K562 (cell line): ENCODE results near the gene GFOD2. TPM values are rescaled to one million over a fixed set of nuclear protein-coding genes. Genes with fewer than 3 reads are reported as not detected.

Experiments
- BHLHE40 ChIP-seq: IDR thresholded peaks from 2 replicates; pipeline ENCODE4 v1.6.1; 2011; ENCODE audit warnings: low read length, improper control_type of control experiment
- CBX3 ChIP-seq, 2 experiments: IDR thresholded peaks; 1 replicate in 1 of 2; 2 replicates in 1 of 2; pipeline ENCODE4 v1.6.1; 2012; ENCODE audit warnings: inconsistent platforms in 2 of 2, low read length in 2 of 2, borderline replicate concordance in 1 of 2, control low read depth in 1 of 2
- CHD4 ChIP-seq: fragments of 200-600 bp; sonication (generic); IDR thresholded peaks from 3 replicates; pipeline ENCODE4 v1.6.1; 2012; ENCODE audit warnings: low read depth, mild to moderate bottlenecking, mixed read lengths, low read length, inconsistent platforms; ENCODE audit not compliant: insufficient read depth, insufficient replicate concordance, poor library complexity, severe bottlenecking
- ERF ChIP-seq: fragments of 450-650 bp; formaldehyde crosslinking; IDR thresholded peaks from 2 replicates; pipeline ENCODE4 v1.4.0; 2020; ENCODE audit warnings: mild to moderate bottlenecking, mixed read lengths
- ETS1 ChIP-seq: conservative IDR thresholded peaks from 2 replicates; pipeline ENCODE4 v1.6.1; 2011; ENCODE audit warnings: low read depth, mild to moderate bottlenecking, low read length; ENCODE audit not compliant: control insufficient read depth
- GATAD2B ChIP-seq: fragments of 450-650 bp; IDR thresholded peaks from 2 replicates; pipeline ENCODE4 v1.6.1; 2017; ENCODE audit warnings: mild to moderate bottlenecking, borderline replicate concordance
- GTF2A2 ChIP-seq: IDR thresholded peaks from 2 replicates; pipeline ENCODE4 v1.6.1; 2016; ENCODE audit warnings: mild to moderate bottlenecking, missing genetic modification characterization, missing compliant biosample characterization
- NFIX ChIP-seq: fragments of 250-450 bp; sonication (Bioruptor Pico); IDR thresholded peaks from 2 replicates; pipeline ENCODE4 v1.4.0; 2020; ENCODE audit warnings: low read depth, mild to moderate bottlenecking, moderate library complexity
- PHF8 ChIP-seq: fragments of 200-600 bp; sonication (generic); IDR thresholded peaks from 2 replicates; pipeline ENCODE4 v1.6.1; 2012; ENCODE audit warnings: mixed run types, mild to moderate bottlenecking, inconsistent platforms, low read length, moderate library complexity, borderline replicate concordance
- SRF ChIP-seq, 2 experiments: fragments of 250-450, 450-650 bp in 1 of 2; sonication (Bioruptor Pico) in 1 of 2; sonication (generic) in 1 of 2; formaldehyde crosslinking; IDR thresholded peaks; 2 replicates each; pipeline versions ENCODE4 v1.5.0 to v1.5.1; 2020 to 2022; ENCODE audit warnings: mild to moderate bottlenecking in 1 of 2, missing genetic modification reagents in 1 of 2
- STAG1 ChIP-seq: sonication (generic); formaldehyde crosslinking; IDR thresholded peaks from 2 replicates; pipeline ENCODE4 v1.5.0; 2020; ENCODE audit warnings: missing genetic modification reagents, borderline replicate concordance
- TCF3 ChIP-seq: sonication (generic); formaldehyde crosslinking; IDR thresholded peaks from 2 replicates; pipeline ENCODE4 v1.4.0; 2020; ENCODE audit warnings: mild to moderate bottlenecking, missing genetic modification reagents
- ZFP91 ChIP-seq: sonication (generic); formaldehyde crosslinking; IDR thresholded peaks from 2 replicates; pipeline ENCODE4 v1.8.0; 2022; ENCODE audit warnings: mild to moderate bottlenecking, missing genetic modification reagents
- ZNF407 ChIP-seq: fragments of 450-650 bp; IDR thresholded peaks from 2 replicates; pipeline ENCODE4 v1.6.1; 2016; ENCODE audit warnings: low read depth
- ZZZ3 ChIP-seq: fragments of 450-650 bp; IDR thresholded peaks from 2 replicates; pipeline ENCODE4 v1.6.1; 2016; ENCODE audit warnings: antibody characterized with exemption, mild to moderate bottlenecking, moderate library complexity
- polyA plus RNA-seq, 8 experiments: library from polyadenylated mRNA; depleted of rRNA in 4 of 8; stranded (reverse) in 5 of 8; unstranded in 3 of 8; fragments of >200 nt; fragmentation: Nextera tagmentation in 2 of 8; fragmentation: Illumina TruSeq in 1 of 8; extraction: Ambion mirVana in 2 of 8; extraction: Trizol in 1 of 8; gene quantifications; 2 replicates each; pipeline versions ENCODE4 v1.2.1 to v1.2.3, GENCODE V29; 2011 to 2014; ENCODE audit warnings: inconsistent platforms in 1 of 8, missing spikeins in 1 of 8
- total RNA-seq, 7 experiments: library from RNA; depleted of rRNA in 6 of 7; stranded (reverse); fragments of >200 nt in 6 of 7; fragmentation: Illumina TruSeq in 2 of 7; extraction: Trizol in 2 of 7; gene quantifications; 2 replicates each; pipeline versions ENCODE4 v1.2.1 to v1.2.3, GENCODE V29; 2011 to 2021; ENCODE audit warnings: low replicate concordance in 1 of 7

GFOD2 gene
- total and polyA plus RNA-seq, 9 of the 15 experiments (the other 6 are each of a cell fraction or from before 2014, with no cell fraction given): 1.9 to 15.8 (median 11.1) TPM

- TF ChIP-seq ZNF407: no peak
- TF ChIP-seq CBX3 (IDR thresholded peaks at IDR 0.05; ENCODE audit: borderline replicate concordance in 1 of 2, low read length in 2 of 2): no peak
- TF ChIP-seq ERF (CRISPR knock-in tag): peak; percentile 36
- TF ChIP-seq TCF3 (CRISPR knock-in tag): no peak
- no peak for TF ChIP-seq STAG1 (CRISPR knock-in tag)
- TF ChIP-seq NFIX (CRISPR knock-in tag): no peak
- TF ChIP-seq ZZZ3: no peak
- peak; percentile 92 for TF ChIP-seq ETS1
- no peak for TF ChIP-seq ZFP91 (CRISPR knock-in tag)
- TF ChIP-seq BHLHE40: no peak
- peak; percentile 96 for TF ChIP-seq PHF8
- peak in 1 of 2 experiments; percentile 54; a peak in 1 of 4 replicates for TF ChIP-seq SRF (CRISPR knock-in tag; IDR thresholded peaks at IDR 0.05)
- TF ChIP-seq GATAD2B: peak; percentile 9; the same call in 1 of the 2 replicates
- TF ChIP-seq CHD4: no peak
- no peak for TF ChIP-seq GTF2A2 (tag)
Measured at GRCh38 chr16:67719048-67719777, at the start of gene GFOD2 (continued).
